Activated T-cell treated with anti-CD3 and anti-CD28 coated beads, Interleukin-2, amount 50 U/mL, for 24 hours (primary cell): ENCODE measurements around the gene NLRP1.

Source experiments
- DNase-seq: peaks from one replicate; pipeline ENCODE4 v3.0.0-alpha.2; 2020
- H3K27ac Mint-ChIP-seq: 2 replicates; pipeline ENCODE4 v1.8.0; 2020; ENCODE audit warnings: mild to moderate bottlenecking, mixed read lengths
- H3K27me3 Mint-ChIP-seq: 2 replicates; pipeline ENCODE4 v1.8.0; 2020; ENCODE audit warnings: mixed read lengths
- H3K36me3 Mint-ChIP-seq: 2 replicates; pipeline ENCODE4 v1.8.0; 2020; ENCODE audit warnings: low read depth, mixed read lengths
- H3K4me1 Mint-ChIP-seq: 2 replicates; pipeline ENCODE4 v1.8.0; 2020; ENCODE audit warnings: low read depth, mixed read lengths
- H3K4me3 Mint-ChIP-seq: 2 replicates; pipeline ENCODE4 v1.8.0; 2020; ENCODE audit warnings: mild to moderate bottlenecking, moderate library complexity, mixed read lengths
- H3K9me3 Mint-ChIP-seq: 2 replicates; pipeline ENCODE4 v1.8.0; 2020; ENCODE audit warnings: mixed read lengths

NLRP1 gene

GRCh38 chr17:5555254-5555653 is 29.1 kb downstream of the NLRP1 start:
- Mint-ChIP-seq H3K4me1 (peaks cover 17% of the 10 kb centered on the region), H3K9me3 (no peaks in the 10 kb centered on the region), H3K4me3 (no peak overlapping the region), H3K27me3 (no peaks in the 10 kb centered on the region), H3K36me3 (peaks cover 83% of the 10 kb centered on the region), H3K27ac (peak overlapping the region; percentile 16)
- DNase-seq = no peak

- H3K9me3 Mint-ChIP-seq = no peaks in the 10 kb centered on the region
- H3K27me3 Mint-ChIP-seq = no peaks in the 10 kb centered on the region
- no peak for DNase-seq
- H3K27ac Mint-ChIP-seq = no peak overlapping the region
- H3K36me3 Mint-ChIP-seq = peaks cover 80% of the 10 kb centered on the region
- no peak overlapping the region for H3K4me3 Mint-ChIP-seq
- peaks cover 17% of the 10 kb centered on the region for H3K4me1 Mint-ChIP-seq
Observed at GRCh38 chr17:5553479-5553878, 30.8 kb downstream of the NLRP1 start.

GRCh38 chr17:5552841-5553240 is 31.5 kb downstream of the NLRP1 start:
- no peak for DNase-seq
- Mint-ChIP-seq H3K9me3 (no peaks in the 10 kb centered on the region), H3K27ac (no peak overlapping the region), H3K27me3 (no peaks in the 10 kb centered on the region), H3K4me1 (peaks cover 16% of the 10 kb centered on the region), H3K36me3 (peaks cover 81% of the 10 kb centered on the region), H3K4me3 (no peak overlapping the region)

GRCh38 chr17:5545051-5545987 is 39.0 kb downstream of the NLRP1 start:
- no peak overlapping the region for H3K4me3 Mint-ChIP-seq
- H3K4me1 Mint-ChIP-seq = peaks cover 7% of the 10 kb centered on the region
- no peaks in the 10 kb centered on the region for H3K9me3 Mint-ChIP-seq
- H3K36me3 Mint-ChIP-seq = peaks cover 78% of the 10 kb centered on the region
- no peak for DNase-seq
- peak overlapping the region; percentile 56 for H3K27ac Mint-ChIP-seq
- H3K27me3 Mint-ChIP-seq = no peaks in the 10 kb centered on the region

- Mint-ChIP-seq H3K4me1 (peaks cover 7% of the 10 kb centered on the region), H3K36me3 (peaks cover 83% of the 10 kb centered on the region), H3K9me3 (no peaks in the 10 kb centered on the region), H3K27ac (peak overlapping the region; percentile 19), H3K27me3 (no peaks in the 10 kb centered on the region), H3K4me3 (no peak overlapping the region)
- DNase-seq = no peak
Observed at GRCh38 chr17:5544115-5544514, 40.2 kb downstream of the NLRP1 start.

- Mint-ChIP-seq H3K27ac (peak overlapping the region; percentile 13), H3K36me3 (peaks cover 76% of the 10 kb centered on the region), H3K27me3 (no peaks in the 10 kb centered on the region), H3K9me3 (no peaks in the 10 kb centered on the region), H3K4me1 (peaks cover 7% of the 10 kb centered on the region), H3K4me3 (no peak overlapping the region)
- no peak for DNase-seq
Observed at GRCh38 chr17:5541610-5542202, 42.6 kb downstream of the NLRP1 start.

GRCh38 chr17:5540321-5540720 is 44.0 kb downstream of the NLRP1 start:
- no peaks in the 10 kb centered on the region for H3K27me3 Mint-ChIP-seq
- DNase-seq = no peak
- H3K4me3 Mint-ChIP-seq = no peak overlapping the region
- no peaks in the 10 kb centered on the region for H3K9me3 Mint-ChIP-seq
- no peak overlapping the region for H3K27ac Mint-ChIP-seq
- H3K36me3 Mint-ChIP-seq = peaks cover 75% of the 10 kb centered on the region
- H3K4me1 Mint-ChIP-seq = peaks cover 6% of the 10 kb centered on the region

- DNase-seq = no peak
- Mint-ChIP-seq H3K4me3 (no peak overlapping the region), H3K4me1 (peaks cover 5% of the 10 kb centered on the region), H3K36me3 (peaks cover 80% of the 10 kb centered on the region), H3K9me3 (no peaks in the 10 kb centered on the region), H3K27me3 (no peaks in the 10 kb centered on the region), H3K27ac (peak overlapping the region; percentile 10)
Observed at GRCh38 chr17:5539286-5539685, 45.0 kb downstream of the NLRP1 start.

GRCh38 chr17:5536866-5537650 is 47.3 kb downstream of the NLRP1 start:
- H3K4me1 Mint-ChIP-seq = no peaks in the 10 kb centered on the region
- H3K27ac Mint-ChIP-seq = peak overlapping the region; percentile 61
- DNase-seq = no peak
- no peaks in the 10 kb centered on the region for H3K27me3 Mint-ChIP-seq
- no peaks in the 10 kb centered on the region for H3K9me3 Mint-ChIP-seq
- no peak overlapping the region for H3K4me3 Mint-ChIP-seq
- H3K36me3 Mint-ChIP-seq = peaks cover 85% of the 10 kb centered on the region

- H3K36me3 Mint-ChIP-seq = peaks cover 83% of the 10 kb centered on the region
- DNase-seq = no peak
- no peaks in the 10 kb centered on the region for H3K9me3 Mint-ChIP-seq
- H3K4me1 Mint-ChIP-seq = no peaks in the 10 kb centered on the region
- no peak overlapping the region for H3K4me3 Mint-ChIP-seq
- H3K27me3 Mint-ChIP-seq = no peaks in the 10 kb centered on the region
- no peak overlapping the region for H3K27ac Mint-ChIP-seq
Observed at GRCh38 chr17:5535436-5535835, 48.9 kb downstream of the NLRP1 start.

- Mint-ChIP-seq H3K36me3 (peaks cover 83% of the 10 kb centered on the region), H3K4me3 (no peak overlapping the region), H3K9me3 (no peaks in the 10 kb centered on the region)
Observed at GRCh38 chr17:5533486-5534315, 50.6 kb downstream of the NLRP1 start.

GRCh38 chr17:5532581-5532980 is 51.7 kb downstream of the NLRP1 start:
- Mint-ChIP-seq H3K27ac (peak overlapping the region; percentile 54), H3K4me1 (peaks cover 1% of the 10 kb centered on the region), H3K36me3 (peaks cover 86% of the 10 kb centered on the region), H3K27me3 (no peaks in the 10 kb centered on the region), H3K9me3 (no peaks in the 10 kb centered on the region), H3K4me3 (no peak overlapping the region)
- DNase-seq = no peak

More at GRCh38 chr17:5533486-5534315, 50.6 kb downstream of the NLRP1 start:
- no peaks in the 10 kb centered on the region for H3K4me1 Mint-ChIP-seq
- DNase-seq = no peak
- no peaks in the 10 kb centered on the region for H3K27me3 Mint-ChIP-seq
- H3K27ac Mint-ChIP-seq = peak overlapping the region; percentile 23

GRCh38 chr17:5531085-5531418 is 53.3 kb downstream of the NLRP1 start:
- peaks cover 88% of the 10 kb centered on the region for H3K36me3 Mint-ChIP-seq
- H3K27ac Mint-ChIP-seq = no peak overlapping the region
- H3K9me3 Mint-ChIP-seq = no peaks in the 10 kb centered on the region
- no peak for DNase-seq
- no peak overlapping the region for H3K4me3 Mint-ChIP-seq
- peaks cover 17% of the 10 kb centered on the region for H3K4me1 Mint-ChIP-seq
- H3K27me3 Mint-ChIP-seq = no peaks in the 10 kb centered on the region
